HG03064 (cell line): ENCODE results near the gene ABI3BP.

ENCODE experiments used
- ATAC-seq: cut with Tn5 transposase; IDR thresholded peaks from one replicate; pipeline ENCODE4 v1.9.1; 2021; ENCODE audit warnings: low read depth; ENCODE audit not compliant: unreplicated experiment

The ABI3BP gene

GRCh38 chr3:100899440-100900091 lies 93.7 kb downstream of the ABI3BP start:
- ATAC-seq: peak; percentile 75

DNA sequence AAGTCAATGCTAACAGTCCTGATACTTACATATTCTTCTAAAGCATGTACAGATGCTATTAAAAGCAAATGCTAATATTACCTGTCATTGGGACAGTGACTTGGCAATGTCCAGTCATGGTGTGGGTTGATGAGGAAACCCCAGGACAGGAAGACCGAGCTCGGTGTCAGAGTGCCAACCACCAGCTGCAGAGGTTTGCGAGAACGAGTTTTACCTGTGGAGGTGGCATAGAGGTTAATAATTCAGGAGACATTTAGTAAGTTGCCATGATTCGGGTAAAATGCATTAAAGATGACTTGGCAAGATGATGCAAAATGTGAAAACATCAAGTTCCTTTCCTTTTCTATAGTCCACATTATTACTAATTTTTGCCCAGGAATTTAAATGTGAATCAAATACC lies 94.5 kb downstream of the ABI3BP start:
- ATAC-seq: no peak

GRCh38 chr3:100896994-100897393 lies 96.2 kb downstream of the ABI3BP start:
- ATAC-seq: no peak

DNA sequence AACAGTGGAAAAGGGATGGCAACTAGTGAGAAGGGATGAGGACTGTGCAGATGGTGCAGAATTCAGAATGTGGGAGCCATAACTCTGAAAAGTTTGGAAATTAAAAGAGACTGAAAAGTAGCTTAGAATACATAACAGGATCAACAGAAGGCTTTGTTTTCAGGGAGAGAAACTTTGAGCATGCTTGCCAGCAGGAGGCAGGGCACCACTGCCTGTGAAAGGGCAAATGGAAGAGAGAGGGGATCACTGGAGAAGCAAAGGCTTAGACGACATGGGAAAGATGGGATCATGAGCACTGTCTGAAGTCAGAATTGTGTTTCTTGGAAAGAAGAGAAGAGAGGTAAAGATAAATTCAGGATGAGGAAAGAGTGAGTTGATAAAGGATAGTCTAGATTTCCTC lies 99.6 kb downstream of the ABI3BP start:
- ATAC-seq: no peak

DNA sequence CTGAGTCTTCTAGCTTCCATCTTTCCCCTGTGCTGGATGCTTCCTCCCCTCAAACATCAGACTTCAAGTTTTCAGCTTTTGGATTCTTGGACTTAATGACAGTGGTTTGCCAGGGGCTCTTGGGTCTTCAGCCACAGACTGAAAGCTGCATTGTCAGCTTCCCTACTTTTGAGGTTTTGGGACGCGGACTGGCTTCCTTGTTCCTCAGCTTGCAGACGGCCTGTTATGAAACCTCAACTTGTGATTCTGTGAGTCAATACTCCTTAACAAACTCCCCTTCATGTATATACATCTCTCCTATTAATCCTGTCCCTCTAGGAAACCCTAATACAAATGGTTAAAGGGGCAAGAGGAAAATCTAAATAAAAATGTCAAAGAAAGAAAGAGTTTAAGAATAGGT lies 100.1 kb downstream of the ABI3BP start:
- ATAC-seq: no peak

- ATAC-seq: no peak
Measured at GRCh38 chr3:100891827-100892226, 101.4 kb downstream of the ABI3BP start.

DNA sequence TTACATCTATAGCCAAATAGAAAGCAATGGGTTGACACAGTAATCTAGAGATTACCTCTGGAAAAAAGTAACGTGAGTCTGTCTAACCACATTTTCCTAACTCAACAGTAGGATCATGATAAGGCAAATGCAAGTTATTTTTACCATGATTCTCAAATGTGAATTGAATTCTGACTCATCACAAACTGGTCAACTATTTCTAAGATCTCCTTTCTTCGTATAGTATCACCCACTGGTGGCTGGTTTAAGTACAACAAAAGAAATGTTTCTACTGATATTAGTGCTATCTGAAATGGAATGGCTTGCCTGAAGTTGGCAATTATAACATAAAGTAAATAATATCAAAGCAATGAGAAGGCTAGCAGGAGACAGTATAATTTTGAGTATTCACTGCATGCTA lies 102.2 kb downstream of the ABI3BP start:
- no peak for ATAC-seq

GRCh38 chr3:100888881-100889280 lies 104.3 kb downstream of the ABI3BP start:
- ATAC-seq: no peak

GRCh38 chr3:100882571-100882984 lies 110.6 kb downstream of the ABI3BP start:
- no peak for ATAC-seq

DNA sequence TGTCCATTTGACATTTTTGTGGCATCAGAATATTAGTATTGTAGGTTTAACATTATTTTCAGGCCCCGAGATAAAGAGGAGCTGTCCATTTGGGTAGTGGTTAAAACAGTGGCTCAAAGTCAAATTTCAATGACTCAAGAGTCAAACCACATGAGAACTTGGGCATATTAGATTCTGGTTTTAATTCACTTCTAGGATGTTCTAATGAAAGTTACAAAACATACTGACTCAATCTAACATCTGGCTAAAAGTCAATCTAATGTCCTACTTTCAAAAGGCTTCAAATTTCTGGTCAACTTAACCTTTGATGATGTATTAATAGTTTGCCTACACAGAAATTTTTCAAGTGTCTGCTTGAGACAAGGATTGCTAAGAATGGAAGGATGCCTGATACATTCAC lies 112.4 kb downstream of the ABI3BP start:
- no peak for ATAC-seq

DNA sequence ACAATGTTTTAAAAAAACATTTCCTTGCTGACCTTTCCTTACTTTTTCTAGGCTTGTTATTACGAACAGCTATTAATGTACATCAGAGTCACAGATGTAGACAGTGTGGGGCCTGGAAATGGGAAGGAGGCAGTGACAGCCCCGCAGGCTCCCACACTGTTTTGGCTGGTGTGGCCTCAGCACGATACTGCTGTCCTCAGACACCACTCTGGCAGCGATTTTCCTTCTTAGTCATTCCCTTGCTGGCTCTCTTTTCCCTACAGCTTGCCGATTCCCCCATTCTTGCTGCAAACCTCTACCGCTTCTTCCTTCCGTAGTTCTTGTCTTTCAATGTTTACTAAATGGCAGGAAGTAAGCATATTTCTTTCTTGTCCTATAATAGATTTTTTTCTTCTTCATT lies 113.1 kb downstream of the ABI3BP start:
- ATAC-seq: no peak

- ATAC-seq: no peak
Measured at GRCh38 chr3:100879195-100879810, 113.9 kb downstream of the ABI3BP start.

GRCh38 chr3:100877286-100877685 lies 115.9 kb downstream of the ABI3BP start:
- no peak for ATAC-seq

- no peak for ATAC-seq
Measured at GRCh38 chr3:100875239-100875638, 118.0 kb downstream of the ABI3BP start.

- no peak for ATAC-seq
Measured at GRCh38 chr3:100873611-100874010, 119.6 kb downstream of the ABI3BP start.

- ATAC-seq: no peak
Measured at GRCh38 chr3:100871306-100871705, 121.9 kb downstream of the ABI3BP start.

DNA sequence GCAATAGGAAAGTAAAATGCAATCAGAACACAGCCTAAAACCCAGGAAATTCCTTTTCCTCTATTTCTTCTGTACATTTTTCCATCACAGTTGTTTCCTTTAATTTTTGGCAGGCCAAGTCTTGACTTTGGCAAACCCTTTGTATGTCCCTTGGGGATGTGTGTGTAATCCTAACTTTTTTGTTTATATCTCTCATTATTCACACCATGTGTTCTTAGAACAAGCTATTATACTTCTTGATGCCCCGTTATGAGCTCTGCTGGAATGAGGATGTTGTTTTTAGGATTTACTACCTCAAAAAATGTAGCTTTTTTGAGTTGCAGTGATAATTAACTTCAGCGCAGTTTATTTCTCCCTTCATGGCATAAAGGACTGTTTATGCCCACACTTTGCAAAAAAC lies 123.4 kb downstream of the ABI3BP start:
- no peak for ATAC-seq

- ATAC-seq: no peak
Measured at GRCh38 chr3:100868894-100869293, 124.3 kb downstream of the ABI3BP start.

DNA sequence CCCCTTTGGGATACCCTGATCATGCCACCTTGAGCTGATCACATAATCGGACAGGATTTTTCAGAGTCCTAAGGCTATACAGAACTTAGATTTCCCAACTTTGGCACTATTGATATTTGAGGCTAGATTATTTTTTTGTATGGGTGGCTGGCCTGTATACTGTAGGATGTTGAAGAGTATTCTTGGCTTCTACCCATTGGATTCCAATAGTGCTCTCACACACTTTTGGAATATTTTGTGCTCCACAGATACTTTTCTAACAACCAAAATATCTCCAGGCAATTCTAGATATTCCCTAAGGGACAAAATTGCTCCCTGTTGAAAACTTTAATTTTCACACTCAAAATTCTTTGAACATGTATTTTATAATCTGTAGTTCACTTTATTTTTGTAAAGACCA lies 125.1 kb downstream of the ABI3BP start:
- no peak for ATAC-seq

DNA sequence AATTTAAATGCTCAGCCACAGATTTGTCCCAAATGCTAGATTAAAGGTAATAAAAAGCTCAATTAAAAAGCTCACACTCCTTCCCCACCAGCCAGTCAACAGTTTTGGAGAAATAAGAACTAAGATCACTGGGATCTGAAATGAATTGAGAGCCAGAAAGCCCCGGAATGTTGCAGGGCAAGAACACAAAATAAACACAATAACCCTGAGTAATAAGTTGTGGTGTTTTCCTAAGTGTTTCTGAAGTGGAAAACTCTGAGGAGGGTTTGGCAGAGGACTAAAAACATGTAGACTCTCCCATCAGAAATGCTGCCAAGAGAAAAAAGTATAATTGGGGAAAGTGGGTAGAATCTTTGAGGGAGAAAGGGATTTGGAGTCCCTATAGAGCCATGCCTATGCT lies 127.8 kb downstream of the ABI3BP start:
- no peak for ATAC-seq

DNA sequence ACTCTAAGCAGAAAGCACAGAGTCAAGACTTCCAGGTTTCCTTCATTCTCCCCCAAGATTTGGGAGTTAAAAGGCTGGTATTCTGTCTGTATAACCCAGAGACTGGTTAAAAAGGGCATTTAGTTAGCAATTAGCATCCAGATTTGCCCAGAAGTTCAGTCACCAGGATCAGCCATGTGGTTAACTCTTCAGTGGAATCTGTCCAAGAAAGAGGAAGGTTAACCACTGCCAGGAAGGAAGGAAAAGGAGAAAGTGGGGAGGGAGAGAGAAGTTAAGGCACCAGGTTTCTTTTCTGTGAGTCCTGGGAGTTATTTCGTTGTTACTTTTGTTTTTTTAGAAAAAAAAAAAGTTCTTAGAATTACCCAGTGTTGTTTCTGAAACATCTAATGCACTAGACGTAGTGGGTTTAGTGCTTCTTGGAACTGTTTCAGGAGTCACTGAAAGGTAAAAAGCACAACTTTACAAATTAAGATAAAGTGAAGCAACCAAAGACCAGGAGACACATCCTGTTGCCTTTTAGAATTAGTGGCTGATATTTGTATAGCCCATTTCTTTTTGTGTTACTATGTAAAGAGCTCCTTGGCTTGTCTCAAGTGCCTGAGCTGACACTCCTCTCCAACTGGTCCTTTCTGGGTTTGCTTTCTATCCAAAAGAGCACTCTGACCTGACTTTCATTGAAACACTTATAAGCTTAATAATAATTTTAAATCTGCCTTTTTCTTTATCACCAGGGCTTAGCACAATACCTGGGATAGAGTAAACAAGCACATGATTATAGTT lies 128.6 kb downstream of the ABI3BP start:
- ATAC-seq: no peak

DNA sequence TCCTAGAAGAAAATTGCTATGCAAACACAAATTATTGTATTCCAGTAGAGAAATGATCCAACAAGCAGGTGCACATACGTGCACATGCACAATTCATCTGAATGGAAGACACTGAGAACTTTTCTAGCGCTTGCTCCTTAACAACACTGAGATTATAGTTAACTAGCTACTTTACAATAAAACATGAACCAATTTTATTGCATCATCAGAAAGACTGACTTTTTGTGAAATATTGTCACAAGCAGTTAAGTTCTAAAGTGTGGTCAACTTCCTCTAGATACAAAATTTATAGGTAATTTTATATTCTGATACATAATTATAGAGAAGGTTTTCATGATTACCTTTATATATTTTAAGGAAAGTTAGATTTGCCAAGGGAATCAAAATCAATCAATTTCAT lies 135.4 kb downstream of the ABI3BP start:
- no peak for ATAC-seq
